ENCODE measurements around the gene FAM149B1.

The FAM149B1 gene

GRCh38 chr10:73262105-73262730 lies 94.3 kb downstream of the FAM149B1 start:
- ATAC-seq (ENCODE audit: insufficient read depth, low read depth), result no peak

DNA sequence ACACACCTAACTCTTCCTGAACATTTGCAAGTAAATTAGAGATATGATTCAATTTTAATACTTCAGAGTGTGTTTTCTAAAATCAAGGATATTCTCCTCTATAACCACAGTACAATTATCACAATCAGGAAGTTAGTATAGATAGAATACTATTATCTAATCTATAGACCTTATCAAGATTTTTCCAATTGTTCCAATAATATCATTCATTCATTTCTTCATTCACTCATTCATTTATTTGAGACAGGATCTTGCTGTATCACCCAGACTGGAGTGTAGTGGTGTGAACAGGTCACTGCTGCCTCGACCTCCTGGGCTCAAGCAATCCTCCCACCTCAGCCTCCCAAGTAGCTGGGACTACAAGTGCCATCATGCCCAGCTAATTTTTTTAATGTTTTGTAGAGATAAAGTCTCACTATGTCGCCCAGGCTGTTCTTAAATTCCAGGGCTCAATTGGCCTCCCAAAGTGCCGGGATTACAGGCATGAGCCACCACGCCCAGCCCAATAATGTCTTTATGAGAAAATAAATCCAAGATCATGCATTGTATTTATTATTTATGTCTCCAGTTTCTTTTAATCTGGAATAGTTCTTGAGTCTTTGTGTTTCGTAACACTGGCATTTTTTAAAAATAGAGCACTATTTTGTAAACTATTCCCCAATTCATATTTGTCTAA lies 95.1 kb downstream of the FAM149B1 start:
- Histone ChIP-seq H3K27ac (ENCODE audit: low read length) (no peak overlapping the region), H2AFZ (ENCODE audit: low read depth, low read length) (no peak overlapping the region), H4K20me1 (ENCODE audit: insufficient read depth, low read length) (no peaks in the 10 kb centered on the region), H3K79me2 (ENCODE audit: insufficient read depth, low read length) (no peaks in the 10 kb centered on the region), H3K27me3 (ENCODE audit: insufficient read depth, low read length, poor library complexity) (peaks cover 4% of the 10 kb centered on the region), H3K9ac (ENCODE audit: low read depth, low read length) (no peak overlapping the region), H3K4me1 (ENCODE audit: insufficient read depth, low read length) (no peaks in the 10 kb centered on the region), H3K4me2 (ENCODE audit: insufficient read depth, low read length) (no peak overlapping the region), H3K4me3 (ENCODE audit: low read depth in 1 of 2, low read length in 2 of 2) (no peak overlapping the region), H3K36me3 (ENCODE audit: insufficient read depth, low read length) (no peaks in the 10 kb centered on the region), H3K9me3 (ENCODE audit: insufficient read depth, low read length, severe bottlenecking) (peaks cover 8% of the 10 kb centered on the region)
- DNase-seq, result no peak
- TF ChIP-seq EZH2 (IDR thresholded peaks at IDR 0.05; ENCODE audit: borderline replicate concordance, low read depth, low read length, severe bottlenecking) (no peak), CTCF (IDR thresholded peaks at IDR 0.05; ENCODE audit: borderline replicate concordance, extremely low read depth, low read length, poor library complexity, severe bottlenecking) (no peak)
- no peak for ATAC-seq (ENCODE audit: insufficient read depth, low read depth)

More at GRCh38 chr10:73262105-73262730, 94.3 kb downstream of the FAM149B1 start:
- no peaks in the 10 kb centered on the region for H3K4me1 ChIP-seq (ENCODE audit: insufficient read depth, low read length)
- no peak overlapping the region for H3K9ac ChIP-seq (ENCODE audit: low read depth, low read length)
- no peaks in the 10 kb centered on the region for H4K20me1 ChIP-seq (ENCODE audit: insufficient read depth, low read length)
- TF ChIP-seq CTCF (IDR thresholded peaks at IDR 0.05; ENCODE audit: borderline replicate concordance, extremely low read depth, low read length, poor library complexity, severe bottlenecking), result no peak
- no peak for TF ChIP-seq EZH2 (IDR thresholded peaks at IDR 0.05; ENCODE audit: borderline replicate concordance, low read depth, low read length, severe bottlenecking)
- no peak overlapping the region for H3K4me3 ChIP-seq (ENCODE audit: low read depth in 1 of 2, low read length in 2 of 2)
- H3K27ac ChIP-seq (ENCODE audit: low read length), result no peak overlapping the region
- peaks cover 8% of the 10 kb centered on the region for H3K9me3 ChIP-seq (ENCODE audit: insufficient read depth, low read length, severe bottlenecking)
- H3K4me2 ChIP-seq (ENCODE audit: insufficient read depth, low read length), result no peak overlapping the region
- peaks cover 3% of the 10 kb centered on the region for H3K27me3 ChIP-seq (ENCODE audit: insufficient read depth, low read length, poor library complexity)
- H3K79me2 ChIP-seq (ENCODE audit: insufficient read depth, low read length), result no peaks in the 10 kb centered on the region
- H3K36me3 ChIP-seq (ENCODE audit: insufficient read depth, low read length), result no peaks in the 10 kb centered on the region
- H2AFZ ChIP-seq (ENCODE audit: low read depth, low read length), result no peak overlapping the region
- DNase-seq, result no peak

- TF ChIP-seq CTCF (IDR thresholded peaks at IDR 0.05; ENCODE audit: borderline replicate concordance, extremely low read depth, low read length, poor library complexity, severe bottlenecking) (peak; percentile 68), EZH2 (IDR thresholded peaks at IDR 0.05; ENCODE audit: borderline replicate concordance, low read depth, low read length, severe bottlenecking) (no peak)
- H4K20me1 ChIP-seq (ENCODE audit: insufficient read depth, low read length), result no peaks in the 10 kb centered on the region
- no peaks in the 10 kb centered on the region for H3K79me2 ChIP-seq (ENCODE audit: insufficient read depth, low read length)
- H3K9me3 ChIP-seq (ENCODE audit: insufficient read depth, low read length, severe bottlenecking), result peaks cover 8% of the 10 kb centered on the region
- no peak overlapping the region for H3K9ac ChIP-seq (ENCODE audit: low read depth, low read length)
- H3K4me2 ChIP-seq (ENCODE audit: insufficient read depth, low read length), result no peak overlapping the region
- H3K4me1 ChIP-seq (ENCODE audit: insufficient read depth, low read length), result no peaks in the 10 kb centered on the region
- H3K27me3 ChIP-seq (ENCODE audit: insufficient read depth, low read length, poor library complexity), result peaks cover 4% of the 10 kb centered on the region
- no peaks in the 10 kb centered on the region for H3K36me3 ChIP-seq (ENCODE audit: insufficient read depth, low read length)
- H2AFZ ChIP-seq (ENCODE audit: low read depth, low read length), result peak overlapping the region; percentile 55
- ATAC-seq (ENCODE audit: insufficient read depth, low read depth) (no peak), DNase-seq (no peak)
- H3K27ac ChIP-seq (ENCODE audit: low read length), result no peak overlapping the region
- no peak overlapping the region for H3K4me3 ChIP-seq (ENCODE audit: low read depth in 1 of 2, low read length in 2 of 2)
Observed at GRCh38 chr10:73263693-73264347, 95.9 kb downstream of the FAM149B1 start.
